Measurements from ENCODE around the gene ZDHHC1. TPM values are rescaled to one million over a fixed set of nuclear protein-coding genes. Genes with fewer than 3 reads are reported as not detected.
A peak's percentile ranks its signal among the peaks of the same experiment; 100 is the strongest.

Gene ZDHHC1
- total RNA-seq, 4 donors from 2014 or later = 7.5 to 26.7 (median 17.3) TPM

DNA sequence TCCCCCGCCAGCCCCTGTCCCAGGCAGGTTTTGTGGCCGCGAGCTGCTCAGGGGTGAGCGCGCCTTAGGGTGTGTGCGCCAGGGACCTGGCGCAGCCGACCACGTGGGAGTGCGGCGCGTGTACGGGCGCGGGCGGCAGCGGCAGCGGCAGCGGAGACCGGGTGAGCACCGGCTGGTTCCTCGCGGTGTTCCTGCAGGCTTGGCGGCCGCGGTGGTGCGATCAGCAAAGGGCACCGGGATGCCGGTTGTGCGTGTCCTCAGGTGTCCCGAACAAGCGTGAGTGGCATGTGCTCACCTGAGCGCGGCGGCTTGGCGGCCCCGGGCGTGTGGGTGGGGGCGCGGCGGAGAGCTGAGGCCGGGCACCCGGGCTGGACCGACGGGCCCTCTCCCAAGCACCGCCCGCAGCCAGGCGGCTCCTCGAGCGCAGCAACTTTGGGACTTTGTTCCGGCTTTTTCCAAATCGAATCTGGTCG lies 14.3 kb upstream of the ZDHHC1 start:
- Histone ChIP-seq H3K27me3 (peaks cover 46% of the 10 kb centered on the region), H3K36me3 (peaks cover 0 to 3% of the 10 kb centered on the region in 2 donors), H3K9me3 (no peaks in the 10 kb centered on the region), H3K27ac (peak overlapping the region in 2 of 4 donors; percentile 61 to 63), H3K4me3 (peak overlapping the region; percentile 21 to 57), H3K4me1 (peaks cover 0 to 41% (median 15%) of the 10 kb centered on the region in 3 donors)
- TF ChIP-seq POLR2A (IDR thresholded peaks at IDR 0.05) (no peak), POLR2AphosphoS5 (IDR thresholded peaks at IDR 0.05) (no peak), EP300 (IDR thresholded peaks at IDR 0.05) (no peak)
- TF ChIP-seq, protein P1, sequence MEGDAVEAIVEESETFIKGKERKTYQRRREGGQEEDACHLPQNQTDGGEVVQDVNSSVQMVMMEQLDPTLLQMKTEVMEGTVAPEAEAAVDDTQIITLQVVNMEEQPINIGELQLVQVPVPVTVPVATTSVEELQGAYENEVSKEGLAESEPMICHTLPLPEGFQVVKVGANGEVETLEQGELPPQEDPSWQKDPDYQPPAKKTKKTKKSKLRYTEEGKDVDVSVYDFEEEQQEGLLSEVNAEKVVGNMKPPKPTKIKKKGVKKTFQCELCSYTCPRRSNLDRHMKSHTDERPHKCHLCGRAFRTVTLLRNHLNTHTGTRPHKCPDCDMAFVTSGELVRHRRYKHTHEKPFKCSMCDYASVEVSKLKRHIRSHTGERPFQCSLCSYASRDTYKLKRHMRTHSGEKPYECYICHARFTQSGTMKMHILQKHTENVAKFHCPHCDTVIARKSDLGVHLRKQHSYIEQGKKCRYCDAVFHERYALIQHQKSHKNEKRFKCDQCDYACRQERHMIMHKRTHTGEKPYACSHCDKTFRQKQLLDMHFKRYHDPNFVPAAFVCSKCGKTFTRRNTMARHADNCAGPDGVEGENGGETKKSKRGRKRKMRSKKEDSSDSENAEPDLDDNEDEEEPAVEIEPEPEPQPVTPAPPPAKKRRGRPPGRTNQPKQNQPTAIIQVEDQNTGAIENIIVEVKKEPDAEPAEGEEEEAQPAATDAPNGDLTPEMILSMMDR (IDR thresholded peaks at IDR 0.05) = no peak
- peak; percentile 2 for ATAC-seq
- 20% methylated on average over 1 of the region's 53 CpGs; no CpG with 5 or more reads in 1 of the 2 donors for WGBS, 2 donors (ENCODE audit: low coverage in 1 of 2)

DNA sequence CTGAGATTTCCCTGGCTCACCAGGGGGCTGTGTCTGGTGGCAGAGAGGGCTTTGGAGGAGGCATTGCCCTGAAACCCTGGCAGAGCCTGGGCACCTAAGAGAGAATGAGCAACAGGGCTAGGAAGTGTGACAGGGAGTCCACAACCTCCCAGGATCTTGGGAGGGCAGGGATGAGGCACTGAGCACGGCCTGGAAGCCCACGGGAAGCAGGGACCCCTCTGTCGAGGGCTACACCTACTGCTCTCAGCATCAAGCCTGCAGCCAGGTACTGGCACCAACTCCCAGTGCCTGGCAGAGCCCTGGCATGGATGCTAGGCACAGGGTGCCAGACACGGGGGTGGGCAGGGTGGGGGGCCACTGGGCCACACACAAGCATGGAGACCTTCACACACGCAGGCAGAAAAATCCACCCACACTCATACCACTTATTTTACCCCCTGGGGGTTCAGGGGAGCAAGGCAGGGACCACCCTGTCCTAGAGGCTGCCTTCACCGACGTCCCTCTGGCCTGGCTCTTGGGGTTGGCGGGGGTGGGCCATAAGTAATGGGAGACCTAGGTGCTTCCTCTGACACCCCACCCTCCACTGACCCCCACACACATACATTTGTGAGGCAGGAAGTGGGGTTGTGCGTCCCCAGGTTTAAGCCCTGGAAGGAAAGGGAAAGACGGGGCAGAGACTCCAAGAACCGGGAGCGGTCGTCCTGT lies 13.7 kb upstream of the ZDHHC1 start:
- no peak for ATAC-seq
- no peak for TF ChIP-seq POLR2A (IDR thresholded peaks at IDR 0.05)
- no peak for TF ChIP-seq POLR2AphosphoS5 (IDR thresholded peaks at IDR 0.05)
- TF ChIP-seq EP300 (IDR thresholded peaks at IDR 0.05) = no peak
- TF ChIP-seq, protein P1 (IDR thresholded peaks at IDR 0.05) = no peak
- Histone ChIP-seq H3K36me3 (no peaks in the 10 kb centered on the region), H3K4me3 (peak overlapping the region in 1 of 2 donors; percentile 57), H3K27ac (peak overlapping the region in 1 of 4 donors; percentile 61), H3K9me3 (no peaks in the 10 kb centered on the region), H3K4me1 (peaks cover 0 to 41% (median 15%) of the 10 kb centered on the region in 3 donors), H3K27me3 (peaks cover 52% of the 10 kb centered on the region)
- WGBS, 2 donors (ENCODE audit: low coverage in 1 of 2) = 16% methylated on average over 7 of the region's 13 CpGs; no CpG with 5 or more reads in 1 of the 2 donors

DNA sequence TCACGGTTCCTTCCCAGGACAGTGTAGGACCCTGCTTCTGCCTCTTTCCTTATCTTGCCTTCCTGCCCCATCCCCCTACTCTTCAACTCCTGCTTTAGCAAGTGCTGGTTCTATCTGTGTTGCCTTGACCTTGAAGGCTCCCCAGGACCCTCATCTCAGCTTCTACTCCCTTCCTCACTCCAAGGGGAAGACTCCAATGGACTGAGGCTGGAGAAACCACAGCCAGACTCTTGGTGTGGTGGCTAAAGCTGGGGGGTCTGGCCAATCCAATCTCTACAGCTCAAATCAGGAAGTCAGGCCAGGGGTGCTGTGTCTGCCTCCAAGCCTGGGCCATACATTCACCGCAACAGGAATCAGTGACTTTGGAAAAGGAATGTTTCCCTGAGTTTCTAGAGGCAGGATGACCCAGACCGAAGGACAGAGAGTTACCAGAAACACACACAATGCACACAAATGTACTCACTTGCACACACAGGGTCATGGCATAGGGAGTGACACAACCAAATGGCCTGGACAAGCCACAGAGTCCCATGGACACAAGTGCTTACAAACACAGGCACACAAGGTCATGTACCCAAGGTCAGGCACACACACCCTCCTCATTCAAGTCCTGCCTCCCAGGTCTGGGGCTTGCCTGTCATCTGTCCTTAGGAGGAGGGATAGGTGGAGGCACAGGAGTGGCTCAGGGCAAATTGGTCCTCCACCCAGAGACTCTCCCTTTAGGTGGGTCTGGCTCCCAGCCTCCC lies 12.9 kb upstream of the ZDHHC1 start:
- Histone ChIP-seq H3K36me3 (no peaks in the 10 kb centered on the region), H3K9me3 (no peaks in the 10 kb centered on the region), H3K4me1 (peaks cover 0 to 41% (median 15%) of the 10 kb centered on the region in 3 donors), H3K27ac (no peak overlapping the region), H3K27me3 (peaks cover 59% of the 10 kb centered on the region), H3K4me3 (no peak overlapping the region)
- TF ChIP-seq POLR2A (IDR thresholded peaks at IDR 0.05) = no peak
- WGBS, 2 donors (ENCODE audit: low coverage in 1 of 2) = 90 to 100% methylated on average over 1 to 2 of the region's 3 CpGs
- ATAC-seq = no peak

DNA sequence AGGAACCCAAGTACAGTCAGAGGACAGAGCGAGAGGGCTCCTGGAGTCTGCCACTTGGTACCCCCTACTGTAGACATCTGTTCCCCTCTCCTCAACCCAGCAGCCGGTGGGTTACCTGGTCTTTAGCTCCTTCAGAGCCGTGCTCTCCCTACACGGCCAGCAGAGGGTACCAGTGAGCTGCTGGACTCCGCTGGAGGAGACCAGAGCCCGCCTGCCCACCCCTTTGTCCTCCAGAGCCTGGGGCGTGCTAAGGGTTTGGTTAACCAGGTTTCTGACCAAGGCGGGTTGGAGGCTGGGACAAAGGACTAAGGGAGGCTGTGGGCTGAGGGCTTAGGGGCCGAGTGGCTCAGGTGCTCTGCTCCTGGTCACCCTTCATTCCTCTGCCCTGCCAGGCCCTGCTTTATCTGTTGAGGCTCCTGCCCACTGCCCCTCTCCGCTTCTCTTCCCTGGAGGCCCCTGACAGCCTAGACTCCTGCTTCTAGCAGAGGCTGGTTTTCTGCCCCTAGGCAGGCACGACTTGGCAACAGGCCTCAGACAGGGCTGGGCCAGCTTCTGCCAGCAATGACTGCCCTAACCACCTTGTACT lies 12.0 kb upstream of the ZDHHC1 start:
- Histone ChIP-seq H3K4me1 (peaks cover 0 to 41% (median 15%) of the 10 kb centered on the region in 3 donors), H3K36me3 (no peaks in the 10 kb centered on the region), H3K27ac (no peak overlapping the region), H3K27me3 (peaks cover 63% of the 10 kb centered on the region), H3K9me3 (no peaks in the 10 kb centered on the region), H3K4me3 (no peak overlapping the region)
- ATAC-seq = peak; percentile 62
- TF ChIP-seq, protein P1 (IDR thresholded peaks at IDR 0.05) = peak in 3 of 4 experiments; percentile 72 to 86 (median 79)
- no peak for TF ChIP-seq POLR2AphosphoS5 (IDR thresholded peaks at IDR 0.05)
- TF ChIP-seq POLR2A (IDR thresholded peaks at IDR 0.05) = no peak
- WGBS, 2 donors (ENCODE audit: low coverage in 1 of 2) = 29 to 93% methylated on average over 1 to 2 of the region's 11 CpGs

DNA sequence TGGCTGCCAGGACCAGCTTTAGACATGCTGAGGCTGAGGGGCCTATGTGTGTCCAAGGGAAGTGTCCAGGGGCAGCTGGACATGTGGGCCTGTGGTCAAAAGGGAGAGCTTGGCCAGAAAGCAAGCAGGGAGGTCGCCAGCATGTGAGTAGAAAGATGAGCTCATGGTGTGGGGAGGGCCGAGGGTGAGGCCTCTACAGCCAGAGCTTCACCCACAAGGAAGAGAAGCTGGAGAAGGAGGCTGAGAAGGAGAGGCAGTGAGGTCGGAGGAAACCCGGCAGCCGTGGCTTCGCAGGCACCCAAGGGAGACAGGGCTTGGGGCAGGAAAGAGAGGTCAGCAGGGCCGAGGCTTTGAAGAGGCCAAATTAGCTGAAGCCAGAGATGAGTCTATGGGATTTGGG lies 10.7 kb upstream of the ZDHHC1 start:
- ATAC-seq = no peak
- Histone ChIP-seq H3K27me3 (peaks cover 63% of the 10 kb centered on the region), H3K36me3 (no peaks in the 10 kb centered on the region), H3K4me1 (peaks cover 0 to 35% (median 14%) of the 10 kb centered on the region in 3 donors), H3K9me3 (no peaks in the 10 kb centered on the region), H3K27ac (no peak overlapping the region), H3K4me3 (no peak overlapping the region)
- 57 to 61% methylated on average over 4 to 6 of the region's 7 CpGs for WGBS, 2 donors (ENCODE audit: low coverage in 1 of 2)
- no peak for TF ChIP-seq POLR2AphosphoS5 (IDR thresholded peaks at IDR 0.05)
- no peak for TF ChIP-seq POLR2A (IDR thresholded peaks at IDR 0.05)
- no peak for TF ChIP-seq EP300 (IDR thresholded peaks at IDR 0.05)
- TF ChIP-seq, protein P1 (IDR thresholded peaks at IDR 0.05) = no peak

Measured in gastroesophageal sphincter (tissue), 4 donors.